GM10266 (cell line): Measurements from ENCODE around the gene SYNRG.

Experiments
- DNase-seq: peaks from one replicate; pipeline ENCODE4 v3.0.0; 2012; ENCODE audit errors: extremely low spot score
- CTCF ChIP-seq: IDR thresholded peaks from 2 replicates; pipeline ENCODE4 v1.5.1; 2012; ENCODE audit warnings: mild to moderate bottlenecking, low read depth; ENCODE audit not compliant: control insufficient read depth, insufficient read depth; ENCODE audit errors: missing control alignments

SYNRG gene

GRCh38 chr17:37568350-37569053 lies 40.7 kb downstream of the SYNRG start:
- no peak for DNase-seq
- TF ChIP-seq CTCF: no peak

GRCh38 chr17:37567538-37567937 lies 41.7 kb downstream of the SYNRG start:
- no peak for DNase-seq
- no peak for TF ChIP-seq CTCF

- no peak for TF ChIP-seq CTCF
- no peak for DNase-seq
These were observed 42.1 kb downstream of the SYNRG start for GRCh38 chr17:37567137-37567536.

GRCh38 chr17:37564252-37564651 lies 45.0 kb downstream of the SYNRG start:
- no peak for TF ChIP-seq CTCF
- no peak for DNase-seq

GRCh38 chr17:37562016-37562745 lies 47.0 kb downstream of the SYNRG start:
- DNase-seq: no peak
- TF ChIP-seq CTCF: no peak

- no peak for DNase-seq
- TF ChIP-seq CTCF: no peak
These were observed 50.9 kb downstream of the SYNRG start for GRCh38 chr17:37558299-37558698.

GRCh38 chr17:37557482-37557881 lies 51.7 kb downstream of the SYNRG start:
- DNase-seq: no peak
- no peak for TF ChIP-seq CTCF
